ENCODE measurements around the gene HNRNPA2B1.

The HNRNPA2B1 gene

GRCh38 chr7:26200444-26201246, at the start of gene HNRNPA2B1:
Gene HNRNPA2B1 (minus strand): TSS chr7:26200746. CDS start chr7:26200577, 169 bp downstream.
- H3K36me3 ChIP-seq (replicated peaks), result peaks cover 30% of the 10 kb centered on the region
- peak; percentile 97 for DNase-seq
- peak within 1 kb of the TSS; percentile 88 for H3K27ac ChIP-seq
- H3K4me3 ChIP-seq (ENCODE audit: low read depth, low read length), result peak within 1 kb of the TSS; percentile 98
- TF ChIP-seq, protein P1, sequence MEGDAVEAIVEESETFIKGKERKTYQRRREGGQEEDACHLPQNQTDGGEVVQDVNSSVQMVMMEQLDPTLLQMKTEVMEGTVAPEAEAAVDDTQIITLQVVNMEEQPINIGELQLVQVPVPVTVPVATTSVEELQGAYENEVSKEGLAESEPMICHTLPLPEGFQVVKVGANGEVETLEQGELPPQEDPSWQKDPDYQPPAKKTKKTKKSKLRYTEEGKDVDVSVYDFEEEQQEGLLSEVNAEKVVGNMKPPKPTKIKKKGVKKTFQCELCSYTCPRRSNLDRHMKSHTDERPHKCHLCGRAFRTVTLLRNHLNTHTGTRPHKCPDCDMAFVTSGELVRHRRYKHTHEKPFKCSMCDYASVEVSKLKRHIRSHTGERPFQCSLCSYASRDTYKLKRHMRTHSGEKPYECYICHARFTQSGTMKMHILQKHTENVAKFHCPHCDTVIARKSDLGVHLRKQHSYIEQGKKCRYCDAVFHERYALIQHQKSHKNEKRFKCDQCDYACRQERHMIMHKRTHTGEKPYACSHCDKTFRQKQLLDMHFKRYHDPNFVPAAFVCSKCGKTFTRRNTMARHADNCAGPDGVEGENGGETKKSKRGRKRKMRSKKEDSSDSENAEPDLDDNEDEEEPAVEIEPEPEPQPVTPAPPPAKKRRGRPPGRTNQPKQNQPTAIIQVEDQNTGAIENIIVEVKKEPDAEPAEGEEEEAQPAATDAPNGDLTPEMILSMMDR (IDR thresholded peaks at IDR 0.05; ENCODE audit: low read depth, low read length, missing control alignments), result peak; percentile 1
- H3K27me3 ChIP-seq (replicated peaks), result no peaks in the 10 kb centered on the region
- in situ Hi-C loops (cut with HindIII; ENCODE audit: low pct_ligation_motif_present, low sequenced_read_pairs), result no loop called here

- H3K36me3 ChIP-seq (replicated peaks), result no peaks in the 10 kb centered on the region
Observed at GRCh38 chr7:26250239-26250638, 49.7 kb upstream of the HNRNPA2B1 start.

DNA sequence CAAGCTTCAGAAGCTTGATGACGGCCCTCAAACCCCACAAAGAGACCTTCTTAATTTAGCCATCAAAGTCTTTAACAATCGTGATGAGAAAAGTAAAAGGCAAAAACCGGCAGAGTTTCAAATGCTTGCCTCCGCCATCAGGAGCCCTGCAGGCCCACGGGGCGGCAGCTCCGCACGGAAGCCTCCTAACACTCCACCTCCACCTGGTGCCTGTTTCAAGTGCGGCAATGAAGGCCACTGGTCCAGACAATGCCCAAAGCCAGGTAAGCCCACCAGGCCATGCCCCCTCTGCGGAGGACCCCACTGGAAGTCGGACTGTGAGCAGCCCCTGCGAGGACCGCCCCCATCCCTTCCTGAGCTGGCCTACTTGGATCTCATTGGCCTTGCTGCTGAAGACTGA, 44.6 kb upstream of the HNRNPA2B1 start:
- H3K27me3 ChIP-seq (replicated peaks), result no peaks in the 10 kb centered on the region
- H3K4me3 ChIP-seq (ENCODE audit: low read depth, low read length), result no peak overlapping the region
- TF ChIP-seq, protein P1 (IDR thresholded peaks at IDR 0.05; ENCODE audit: low read depth, low read length, missing control alignments), result no peak
- in situ Hi-C loops (cut with HindIII; ENCODE audit: low pct_ligation_motif_present, low sequenced_read_pairs), result no loop called here
- H3K27ac ChIP-seq, result no peak overlapping the region
- no peak for DNase-seq
- no peaks in the 10 kb centered on the region for H3K36me3 ChIP-seq (replicated peaks)

More at GRCh38 chr7:26250239-26250638, 49.7 kb upstream of the HNRNPA2B1 start:
- in situ Hi-C loops (cut with HindIII; ENCODE audit: low pct_ligation_motif_present, low sequenced_read_pairs), result no loop called here
- TF ChIP-seq, protein P1 (IDR thresholded peaks at IDR 0.05; ENCODE audit: low read depth, low read length, missing control alignments), result no peak
- Histone ChIP-seq H3K27ac (no peak overlapping the region), H3K4me3 (ENCODE audit: low read depth, low read length) (no peak overlapping the region), H3K27me3 (replicated peaks) (no peaks in the 10 kb centered on the region)
- no peak for DNase-seq

DNA sequence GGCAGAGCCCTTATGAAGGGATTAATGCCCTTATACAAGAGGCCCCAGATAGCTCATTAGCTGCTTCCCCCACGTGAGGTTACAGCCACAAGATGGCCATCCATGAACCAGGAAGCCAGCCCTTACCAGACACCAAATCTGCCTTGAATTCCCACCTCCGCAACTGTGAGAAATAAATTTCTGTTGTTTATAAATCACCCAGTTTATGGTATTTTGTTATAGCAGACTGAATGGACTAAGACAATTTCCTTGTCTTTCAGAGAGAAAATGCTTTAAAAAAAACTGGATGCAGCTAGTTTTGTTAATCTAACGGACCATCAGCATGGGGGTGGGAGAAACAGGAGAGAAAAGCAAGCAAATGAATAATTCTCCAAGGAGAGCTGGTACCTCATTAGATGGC, 37.5 kb upstream of the HNRNPA2B1 start:
- no peaks in the 10 kb centered on the region for H3K36me3 ChIP-seq (replicated peaks)
- in situ Hi-C loops (cut with HindIII; ENCODE audit: low pct_ligation_motif_present, low sequenced_read_pairs), result no loop called here
- DNase-seq, result no peak
- no peaks in the 10 kb centered on the region for H3K27me3 ChIP-seq (replicated peaks)
- TF ChIP-seq, protein P1 (IDR thresholded peaks at IDR 0.05; ENCODE audit: low read depth, low read length, missing control alignments), result no peak
- H3K27ac ChIP-seq, result no peak overlapping the region
- H3K4me3 ChIP-seq (ENCODE audit: low read depth, low read length), result no peak overlapping the region

DNA sequence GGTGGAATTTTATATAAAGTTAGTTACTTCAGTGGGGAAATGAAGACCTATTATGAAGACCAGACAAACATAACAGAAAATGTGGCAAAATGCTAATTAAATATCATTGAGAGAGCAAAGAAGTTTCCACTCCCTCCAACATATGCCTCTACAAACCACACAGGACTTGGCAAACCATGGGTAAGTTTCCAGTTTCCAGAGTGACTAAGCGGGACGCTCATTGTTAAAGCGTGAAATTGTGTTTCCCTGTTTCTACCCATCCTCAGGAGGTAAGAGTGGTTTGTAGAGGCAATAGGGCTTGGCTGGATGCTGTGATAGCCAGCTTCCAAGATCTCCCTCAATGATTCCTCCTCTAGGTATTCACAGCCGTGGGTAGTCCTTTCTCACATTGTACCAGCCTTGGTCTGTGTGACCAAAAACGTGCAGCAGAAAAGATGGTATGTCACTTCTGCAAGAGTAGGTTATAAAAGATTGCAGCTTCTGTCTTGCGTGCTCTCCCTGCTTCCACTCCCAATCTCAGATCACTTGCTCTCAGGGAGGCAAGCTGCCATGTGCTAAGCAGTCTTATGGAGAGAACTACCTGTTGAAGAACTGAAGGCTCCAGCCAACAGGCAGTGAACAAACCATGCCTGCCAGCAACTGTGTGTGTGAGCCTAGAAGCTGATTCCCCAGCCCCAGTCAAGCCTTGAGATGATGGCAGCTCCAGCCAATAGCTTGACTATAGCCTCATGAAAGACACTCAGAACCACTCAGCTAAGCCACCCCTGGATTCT, 36.7 kb upstream of the HNRNPA2B1 start:
- H3K27ac ChIP-seq, result no peak overlapping the region
- H3K4me3 ChIP-seq (ENCODE audit: low read depth, low read length), result no peak overlapping the region
- H3K36me3 ChIP-seq (replicated peaks), result no peaks in the 10 kb centered on the region
- no peaks in the 10 kb centered on the region for H3K27me3 ChIP-seq (replicated peaks)
- in situ Hi-C loops (cut with HindIII; ENCODE audit: low pct_ligation_motif_present, low sequenced_read_pairs), result no loop called here
- no peak for DNase-seq
- TF ChIP-seq, protein P1 (IDR thresholded peaks at IDR 0.05; ENCODE audit: low read depth, low read length, missing control alignments), result no peak
